Omental fat pad (tissue), 4 donors: ENCODE data around the gene PPP1R12B. TPM values are rescaled to one million over a fixed set of nuclear protein-coding genes. Genes with fewer than 3 reads are reported as not detected.
"Not testable (repeated sequence)": the region's sequence is repeated elsewhere in the genome, so short reads cannot be mapped to it uniquely, and the experiment has no call there.

Experiments
- ATAC-seq: fragments of 150-250 bp; one replicate; pipeline ENCODE4 v1.9.1; 2016; ENCODE audit warnings: mild to moderate bottlenecking, moderate library complexity; ENCODE audit not compliant: low FRiP score
- DNase-seq: peaks from one replicate; pipeline ENCODE4 v3.0.0-alpha.2; 2019; ENCODE audit warnings: low spot score
- total RNA-seq, 4 donors: library from RNA; depleted of rRNA; stranded (reverse); fragments of >200 nt; gene quantifications; one replicate each; pipeline ENCODE4 v1.1.0, GENCODE V29; 2016
- TF ChIP-seq, protein P1 (sequence below), 3 donors: fragments of 450-650 bp; IDR thresholded peaks; one replicate each; pipeline ENCODE4 v1.5.1; 2016 to 2017; ENCODE audit warnings: antibody characterized with exemption in 3 of 3, mild to moderate bottlenecking in 3 of 3, moderate library complexity in 2 of 3

The PPP1R12B gene
- total RNA-seq, 4 donors from 2014 or later = 44.5 to 92.1 (median 53.7) TPM

DNA sequence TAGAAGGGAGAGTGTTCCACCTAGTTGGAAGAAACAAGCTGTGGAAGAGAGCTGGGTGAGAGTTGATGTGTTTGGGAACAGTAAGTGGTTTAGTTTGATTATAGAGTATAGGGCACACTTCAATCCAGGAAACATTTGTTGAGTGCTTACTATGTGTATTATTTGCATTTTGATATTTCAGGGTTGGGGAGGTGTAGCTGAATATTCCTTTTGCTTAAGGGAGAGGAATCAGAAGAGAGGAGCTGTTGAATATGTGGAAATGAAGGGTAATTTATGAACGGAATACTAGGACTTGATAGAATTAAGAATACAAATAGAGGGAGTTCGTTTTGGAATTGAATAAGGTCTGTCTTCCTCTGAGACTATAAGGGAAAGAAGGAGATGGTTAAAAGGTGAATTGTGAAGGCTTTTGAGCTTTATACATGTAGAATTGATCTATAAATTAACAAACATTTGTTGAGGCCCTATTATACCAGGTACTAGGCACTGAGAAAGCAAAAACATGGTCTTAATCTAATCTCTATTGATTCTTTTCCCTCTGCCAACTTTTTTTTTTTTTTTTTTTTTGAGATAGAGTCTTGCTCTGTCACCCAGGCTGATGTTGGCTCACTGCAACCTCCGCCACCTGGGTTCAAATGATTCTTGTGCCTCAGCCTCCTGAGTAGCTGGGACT is 72.1 kb downstream of the PPP1R12B start:
- DNase-seq = not testable (repeated sequence)

DNA sequence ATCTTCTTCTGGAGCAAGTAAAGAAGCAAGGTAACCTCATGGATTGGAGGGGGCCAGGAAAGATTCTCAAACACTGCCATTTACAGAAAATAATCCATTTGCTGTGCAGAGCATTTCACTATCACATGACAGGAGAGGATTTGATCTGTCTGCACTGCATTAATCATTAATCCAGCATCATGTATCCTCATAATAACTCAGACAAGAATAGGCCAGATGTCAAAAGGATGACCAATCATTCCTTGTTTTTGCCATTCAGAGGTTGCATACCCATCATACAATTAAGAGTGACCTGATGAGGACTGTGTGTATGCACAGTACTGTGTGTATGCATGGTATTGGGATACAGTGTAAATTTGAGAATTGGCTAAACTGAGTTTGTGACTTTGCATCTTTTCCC is 74.2 kb downstream of the PPP1R12B start:
- not testable (repeated sequence) for ATAC-seq, DNase-seq

More for the DNA sequence above, 72.1 kb downstream of the PPP1R12B start:
- not testable (repeated sequence) for ATAC-seq

- DNase-seq, ATAC-seq: not testable (repeated sequence)
Measured at GRCh38 chr1:202424260-202424659, 75.8 kb downstream of the PPP1R12B start.

DNA sequence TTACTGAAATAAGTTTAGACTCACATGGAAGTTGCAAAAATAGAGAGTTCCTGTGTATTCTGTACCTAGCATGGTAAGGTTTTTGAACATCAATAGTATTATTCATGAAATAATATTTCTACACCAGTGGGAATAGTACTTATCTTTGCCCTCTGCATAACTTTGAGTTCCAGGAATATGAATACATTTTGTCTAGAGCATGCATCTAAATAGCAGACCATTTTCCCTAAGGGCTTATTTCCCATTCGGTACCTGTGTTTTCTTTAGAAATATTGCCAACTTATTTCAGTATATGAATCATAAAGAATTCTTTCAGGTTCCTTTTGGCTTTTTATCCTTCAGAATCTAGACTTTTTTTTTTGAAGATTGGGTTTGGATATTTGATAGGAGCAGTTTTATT is 81.6 kb downstream of the PPP1R12B start:
- not testable (repeated sequence) for DNase-seq, ATAC-seq

- DNase-seq, ATAC-seq: not testable (repeated sequence)
Measured at GRCh38 chr1:202432338-202432737, 83.8 kb downstream of the PPP1R12B start.

GRCh38 chr1:202433155-202434043 is 84.9 kb downstream of the PPP1R12B start:
- DNase-seq (no peak), ATAC-seq (no peak)
- TF ChIP-seq, protein P1, sequence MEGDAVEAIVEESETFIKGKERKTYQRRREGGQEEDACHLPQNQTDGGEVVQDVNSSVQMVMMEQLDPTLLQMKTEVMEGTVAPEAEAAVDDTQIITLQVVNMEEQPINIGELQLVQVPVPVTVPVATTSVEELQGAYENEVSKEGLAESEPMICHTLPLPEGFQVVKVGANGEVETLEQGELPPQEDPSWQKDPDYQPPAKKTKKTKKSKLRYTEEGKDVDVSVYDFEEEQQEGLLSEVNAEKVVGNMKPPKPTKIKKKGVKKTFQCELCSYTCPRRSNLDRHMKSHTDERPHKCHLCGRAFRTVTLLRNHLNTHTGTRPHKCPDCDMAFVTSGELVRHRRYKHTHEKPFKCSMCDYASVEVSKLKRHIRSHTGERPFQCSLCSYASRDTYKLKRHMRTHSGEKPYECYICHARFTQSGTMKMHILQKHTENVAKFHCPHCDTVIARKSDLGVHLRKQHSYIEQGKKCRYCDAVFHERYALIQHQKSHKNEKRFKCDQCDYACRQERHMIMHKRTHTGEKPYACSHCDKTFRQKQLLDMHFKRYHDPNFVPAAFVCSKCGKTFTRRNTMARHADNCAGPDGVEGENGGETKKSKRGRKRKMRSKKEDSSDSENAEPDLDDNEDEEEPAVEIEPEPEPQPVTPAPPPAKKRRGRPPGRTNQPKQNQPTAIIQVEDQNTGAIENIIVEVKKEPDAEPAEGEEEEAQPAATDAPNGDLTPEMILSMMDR (IDR thresholded peaks at IDR 0.05) = no peak

- ATAC-seq (no peak), DNase-seq (no peak)
- TF ChIP-seq, protein P1 (IDR thresholded peaks at IDR 0.05) = no peak
Measured at GRCh38 chr1:202434059-202434458, 85.6 kb downstream of the PPP1R12B start.

DNA sequence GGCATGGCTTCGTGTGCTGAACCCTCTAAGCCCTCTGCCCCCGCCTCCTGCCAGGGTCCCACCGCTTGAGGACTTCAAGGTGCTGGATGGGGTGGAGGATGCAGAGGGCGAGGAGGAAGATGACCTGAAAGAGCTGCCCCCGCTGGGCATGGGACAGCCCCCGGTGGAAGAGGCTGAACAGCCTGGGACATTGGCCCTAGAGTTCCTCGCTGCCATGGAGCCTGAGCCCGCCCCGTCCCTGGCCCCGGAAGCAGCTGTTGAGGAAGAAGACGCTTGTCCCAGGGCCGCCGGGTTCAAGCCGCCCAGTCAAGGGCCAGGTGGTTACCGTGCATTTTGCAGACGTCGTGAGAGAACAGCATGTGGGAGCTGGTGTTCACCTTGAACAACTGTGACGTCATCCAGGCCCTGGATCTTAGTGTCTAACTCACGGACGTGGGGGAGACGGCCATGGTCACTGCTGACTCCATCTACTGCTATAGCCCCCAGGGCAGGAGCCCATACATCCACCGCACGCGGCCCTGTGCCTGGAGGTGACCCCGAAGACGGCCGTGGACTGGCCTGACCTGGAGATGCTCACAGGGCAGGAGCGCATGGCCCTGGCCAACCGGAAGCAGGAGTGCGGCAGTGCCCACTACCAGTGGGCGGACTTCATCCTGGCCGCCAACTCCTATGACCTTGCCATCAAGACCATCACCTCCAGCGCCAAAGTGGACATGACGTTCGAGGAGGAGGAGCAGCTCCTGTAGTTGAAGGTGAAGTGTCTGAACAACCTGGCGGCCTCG is 90.1 kb downstream of the PPP1R12B start:
- ATAC-seq (peak; percentile 62), DNase-seq (no peak)
- TF ChIP-seq, protein P1 (IDR thresholded peaks at IDR 0.05) = no peak

DNA sequence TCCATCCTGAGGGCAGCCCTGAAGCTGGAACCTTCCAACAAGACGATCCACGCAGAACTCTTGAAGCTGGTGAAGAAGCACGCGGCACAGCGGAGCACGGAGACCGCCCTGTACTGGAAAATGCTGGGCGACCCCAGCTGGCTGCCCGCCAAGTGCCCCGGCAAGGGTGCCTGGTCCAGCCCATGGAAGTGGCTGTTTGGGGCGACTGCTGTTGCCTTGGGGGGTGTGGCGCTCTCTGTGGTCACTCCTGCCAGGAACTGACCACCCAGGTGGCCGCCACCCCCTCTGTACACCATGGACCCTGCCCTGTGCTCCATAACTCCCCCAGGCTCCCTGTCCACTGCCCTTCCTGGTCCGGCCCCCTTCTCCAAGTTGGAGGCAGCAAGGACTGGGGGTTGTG is 90.8 kb downstream of the PPP1R12B start:
- TF ChIP-seq, protein P1 (IDR thresholded peaks at IDR 0.05) = no peak
- ATAC-seq = no peak
- DNase-seq = no peak

GRCh38 chr1:202448140-202448539 is 99.6 kb downstream of the PPP1R12B start:
- ATAC-seq, DNase-seq: not testable (repeated sequence)

DNA sequence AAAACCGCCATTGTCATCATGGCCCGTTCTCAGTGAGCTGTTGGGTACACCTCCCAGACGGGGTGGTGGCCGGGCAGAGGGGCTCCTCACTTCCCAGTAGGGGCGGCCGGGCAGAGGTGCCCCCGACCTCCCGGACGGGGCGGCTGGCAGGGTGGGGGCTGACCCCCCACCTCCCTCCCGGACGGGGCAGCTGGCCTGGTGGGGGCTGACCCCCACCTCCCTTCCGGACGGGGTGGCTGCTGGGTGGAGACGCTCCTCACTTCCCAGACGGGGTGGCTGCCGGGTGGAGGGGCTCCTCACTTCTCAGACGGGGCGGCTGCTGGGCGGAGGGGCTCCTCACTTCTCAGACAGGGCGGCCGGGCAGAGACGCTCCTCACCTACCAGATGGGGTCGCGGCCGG is 103.1 kb downstream of the PPP1R12B start:
- ATAC-seq, DNase-seq: not testable (repeated sequence)
